ENCODE results near the gene TDG. TPM values are rescaled to one million over a fixed set of nuclear protein-coding genes. Genes with fewer than 3 reads are reported as not detected.

TDG gene
- total RNA-seq, 1 experiment from 2014 or later: 33.0 TPM

DNA sequence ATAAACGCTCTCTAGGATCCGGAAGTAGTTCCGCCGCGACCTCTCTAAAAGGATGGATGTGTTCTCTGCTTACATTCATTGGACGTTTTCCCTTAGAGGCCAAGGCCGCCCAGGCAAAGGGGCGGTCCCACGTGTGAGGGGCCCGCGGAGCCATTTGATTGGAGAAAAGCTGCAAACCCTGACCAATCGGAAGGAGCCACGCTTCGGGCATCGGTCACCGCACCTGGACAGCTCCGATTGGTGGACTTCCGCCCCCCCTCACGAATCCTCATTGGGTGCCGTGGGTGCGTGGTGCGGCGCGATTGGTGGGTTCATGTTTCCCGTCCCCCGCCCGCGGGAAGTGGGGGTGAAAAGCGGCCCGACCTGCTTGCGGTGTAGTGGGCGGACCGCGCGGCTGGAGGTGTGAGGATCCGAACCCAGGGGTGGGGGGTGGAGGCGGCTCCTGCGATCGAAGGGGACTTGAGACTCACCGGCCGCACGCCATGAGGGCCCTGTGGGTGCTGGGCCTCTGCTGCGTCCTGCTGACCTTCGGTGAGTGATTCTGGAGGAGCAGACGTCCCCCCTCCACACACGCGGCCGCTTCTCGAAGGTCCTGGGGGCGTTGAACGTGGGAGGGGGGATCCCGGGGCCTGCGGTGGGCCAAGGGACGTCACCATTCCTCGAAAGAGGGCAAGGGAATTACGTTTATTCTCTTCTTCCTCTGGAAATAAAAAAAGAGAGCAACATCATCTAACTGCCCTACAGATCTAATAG, 35.5 kb upstream of the TDG start, which contains the start of gene HSP90B1 (continued):
- TF ChIP-seq ZNF423 (CRISPR knock-in tag; IDR thresholded peaks at IDR 0.05) (no peak), NFE2L1 (CRISPR knock-in tag; IDR thresholded peaks at IDR 0.05) (no peak), TEAD1 (CRISPR knock-in tag; IDR thresholded peaks at IDR 0.05) (peak; percentile 86; the same call in 1 of the 2 replicates), ZNF317 (CRISPR knock-in tag; IDR thresholded peaks at IDR 0.05; ENCODE audit: borderline replicate concordance, low read depth) (0 out of 2 replicates have a peak, but pooled peaks have one; percentile 27), SOX15 (CRISPR knock-in tag; IDR thresholded peaks at IDR 0.05) (no peak), ETV6 (CRISPR knock-in tag; IDR thresholded peaks at IDR 0.05) (0 out of 2 replicates have a peak, but pooled peaks have one; percentile 52), ZNF263 (CRISPR knock-in tag; IDR thresholded peaks at IDR 0.05; ENCODE audit: low read depth) (no peak), KAT7 (CRISPR knock-in tag; IDR thresholded peaks at IDR 0.05; ENCODE audit: borderline replicate concordance) (0 out of 2 replicates have a peak, but pooled peaks have one; percentile 32), IRF2 (CRISPR knock-in tag; IDR thresholded peaks at IDR 0.05; ENCODE audit: borderline replicate concordance, low read depth) (no peak), TEAD4 (CRISPR knock-in tag; IDR thresholded peaks at IDR 0.05) (no peak), FOXP1 (CRISPR knock-in tag; IDR thresholded peaks at IDR 0.05; ENCODE audit: borderline replicate concordance) (peak; percentile 61; the same call in 1 of the 2 replicates), NFYB (CRISPR knock-in tag; conservative IDR thresholded peaks at IDR 0.05; ENCODE audit: low read depth) (peak; percentile 93), SMAD4 (CRISPR knock-in tag; IDR thresholded peaks at IDR 0.05) (0 out of 2 replicates have a peak, but pooled peaks have one; percentile 19), NR3C1 (CRISPR knock-in tag; conservative IDR thresholded peaks at IDR 0.05; ENCODE audit: low read depth) (no peak), CBFB (CRISPR knock-in tag; IDR thresholded peaks at IDR 0.05; ENCODE audit: low read depth) (no peak), NR1H2 (CRISPR knock-in tag; IDR thresholded peaks at IDR 0.05) (no peak), CREB1 (CRISPR knock-in tag; IDR thresholded peaks at IDR 0.05) (no peak), EMX1 (CRISPR knock-in tag; IDR thresholded peaks at IDR 0.05) (no peak), GRHL2 (CRISPR knock-in tag; IDR thresholded peaks at IDR 0.05; ENCODE audit: insufficient replicate concordance, severe bottlenecking) (no peak), MYBL2 (CRISPR knock-in tag; IDR thresholded peaks at IDR 0.05) (peak; percentile 99), SP1 (CRISPR knock-in tag; conservative IDR thresholded peaks at IDR 0.05) (peak; percentile 90), RORB (CRISPR knock-in tag; IDR thresholded peaks at IDR 0.05) (no peak), ZNF138 (CRISPR knock-in tag; conservative IDR thresholded peaks at IDR 0.05) (no peak), OVOL2 (CRISPR knock-in tag; IDR thresholded peaks at IDR 0.05; ENCODE audit: borderline replicate concordance) (no peak; the same call in 1 of the 2 replicates)
- TF ChIP-seq, protein P1, sequence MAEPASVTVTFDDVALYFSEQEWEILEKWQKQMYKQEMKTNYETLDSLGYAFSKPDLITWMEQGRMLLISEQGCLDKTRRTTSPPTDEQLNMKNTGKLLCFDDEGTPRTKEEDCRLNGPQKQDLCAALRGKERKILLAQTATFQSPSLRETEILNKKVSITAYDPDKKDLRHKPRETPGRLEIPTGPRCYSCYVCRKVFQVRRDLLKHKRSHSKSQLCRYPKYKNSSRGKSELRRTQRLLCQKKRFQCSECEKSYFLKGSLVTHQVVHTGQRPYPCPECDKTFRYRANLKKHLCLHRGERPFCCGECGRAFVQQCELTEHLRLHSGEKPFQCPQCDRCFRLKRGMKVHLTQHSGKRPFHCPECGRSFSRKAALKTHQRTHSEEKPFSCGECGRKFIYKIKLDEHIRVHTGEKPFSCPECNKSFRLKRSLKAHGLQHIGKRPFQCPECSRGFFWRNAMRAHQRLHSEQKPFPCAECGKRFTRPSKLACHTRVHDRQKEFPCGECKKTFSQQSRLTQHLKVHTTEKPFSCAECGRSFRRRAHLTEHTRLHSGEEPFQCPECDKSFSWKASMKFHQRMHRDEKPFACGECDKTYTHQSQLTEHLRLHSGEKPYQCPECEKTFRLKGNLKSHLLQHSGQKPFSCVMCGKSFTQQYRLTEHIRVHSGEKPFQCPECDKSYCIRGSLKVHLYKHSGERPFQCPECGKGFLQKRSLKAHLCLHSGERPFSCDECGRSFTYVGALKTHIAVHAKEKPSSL (CRISPR knock-in tag; conservative IDR thresholded peaks at IDR 0.05): no peak
- TF ChIP-seq, protein P2, sequence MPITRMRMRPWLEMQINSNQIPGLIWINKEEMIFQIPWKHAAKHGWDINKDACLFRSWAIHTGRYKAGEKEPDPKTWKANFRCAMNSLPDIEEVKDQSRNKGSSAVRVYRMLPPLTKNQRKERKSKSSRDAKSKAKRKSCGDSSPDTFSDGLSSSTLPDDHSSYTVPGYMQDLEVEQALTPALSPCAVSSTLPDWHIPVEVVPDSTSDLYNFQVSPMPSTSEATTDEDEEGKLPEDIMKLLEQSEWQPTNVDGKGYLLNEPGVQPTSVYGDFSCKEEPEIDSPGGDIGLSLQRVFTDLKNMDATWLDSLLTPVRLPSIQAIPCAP (CRISPR knock-in tag; IDR thresholded peaks at IDR 0.05): peak; percentile 4; the same call in 1 of the 2 replicates
- TF ChIP-seq, protein P3, sequence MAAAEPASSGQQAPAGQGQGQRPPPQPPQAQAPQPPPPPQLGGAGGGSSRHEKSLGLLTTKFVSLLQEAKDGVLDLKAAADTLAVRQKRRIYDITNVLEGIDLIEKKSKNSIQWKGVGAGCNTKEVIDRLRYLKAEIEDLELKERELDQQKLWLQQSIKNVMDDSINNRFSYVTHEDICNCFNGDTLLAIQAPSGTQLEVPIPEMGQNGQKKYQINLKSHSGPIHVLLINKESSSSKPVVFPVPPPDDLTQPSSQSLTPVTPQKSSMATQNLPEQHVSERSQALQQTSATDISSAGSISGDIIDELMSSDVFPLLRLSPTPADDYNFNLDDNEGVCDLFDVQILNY (CRISPR knock-in tag; IDR thresholded peaks at IDR 0.05): peak; percentile 65; the same call in 1 of the 2 replicates
- TF ChIP-seq, protein P4, sequence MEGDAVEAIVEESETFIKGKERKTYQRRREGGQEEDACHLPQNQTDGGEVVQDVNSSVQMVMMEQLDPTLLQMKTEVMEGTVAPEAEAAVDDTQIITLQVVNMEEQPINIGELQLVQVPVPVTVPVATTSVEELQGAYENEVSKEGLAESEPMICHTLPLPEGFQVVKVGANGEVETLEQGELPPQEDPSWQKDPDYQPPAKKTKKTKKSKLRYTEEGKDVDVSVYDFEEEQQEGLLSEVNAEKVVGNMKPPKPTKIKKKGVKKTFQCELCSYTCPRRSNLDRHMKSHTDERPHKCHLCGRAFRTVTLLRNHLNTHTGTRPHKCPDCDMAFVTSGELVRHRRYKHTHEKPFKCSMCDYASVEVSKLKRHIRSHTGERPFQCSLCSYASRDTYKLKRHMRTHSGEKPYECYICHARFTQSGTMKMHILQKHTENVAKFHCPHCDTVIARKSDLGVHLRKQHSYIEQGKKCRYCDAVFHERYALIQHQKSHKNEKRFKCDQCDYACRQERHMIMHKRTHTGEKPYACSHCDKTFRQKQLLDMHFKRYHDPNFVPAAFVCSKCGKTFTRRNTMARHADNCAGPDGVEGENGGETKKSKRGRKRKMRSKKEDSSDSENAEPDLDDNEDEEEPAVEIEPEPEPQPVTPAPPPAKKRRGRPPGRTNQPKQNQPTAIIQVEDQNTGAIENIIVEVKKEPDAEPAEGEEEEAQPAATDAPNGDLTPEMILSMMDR (IDR thresholded peaks at IDR 0.05): no peak
- TF ChIP-seq, protein P5, sequence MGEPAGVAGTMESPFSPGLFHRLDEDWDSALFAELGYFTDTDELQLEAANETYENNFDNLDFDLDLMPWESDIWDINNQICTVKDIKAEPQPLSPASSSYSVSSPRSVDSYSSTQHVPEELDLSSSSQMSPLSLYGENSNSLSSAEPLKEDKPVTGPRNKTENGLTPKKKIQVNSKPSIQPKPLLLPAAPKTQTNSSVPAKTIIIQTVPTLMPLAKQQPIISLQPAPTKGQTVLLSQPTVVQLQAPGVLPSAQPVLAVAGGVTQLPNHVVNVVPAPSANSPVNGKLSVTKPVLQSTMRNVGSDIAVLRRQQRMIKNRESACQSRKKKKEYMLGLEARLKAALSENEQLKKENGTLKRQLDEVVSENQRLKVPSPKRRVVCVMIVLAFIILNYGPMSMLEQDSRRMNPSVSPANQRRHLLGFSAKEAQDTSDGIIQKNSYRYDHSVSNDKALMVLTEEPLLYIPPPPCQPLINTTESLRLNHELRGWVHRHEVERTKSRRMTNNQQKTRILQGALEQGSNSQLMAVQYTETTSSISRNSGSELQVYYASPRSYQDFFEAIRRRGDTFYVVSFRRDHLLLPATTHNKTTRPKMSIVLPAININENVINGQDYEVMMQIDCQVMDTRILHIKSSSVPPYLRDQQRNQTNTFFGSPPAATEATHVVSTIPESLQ (CRISPR knock-in tag; IDR thresholded peaks at IDR 0.05): no peak
- TF ChIP-seq, protein P6, sequence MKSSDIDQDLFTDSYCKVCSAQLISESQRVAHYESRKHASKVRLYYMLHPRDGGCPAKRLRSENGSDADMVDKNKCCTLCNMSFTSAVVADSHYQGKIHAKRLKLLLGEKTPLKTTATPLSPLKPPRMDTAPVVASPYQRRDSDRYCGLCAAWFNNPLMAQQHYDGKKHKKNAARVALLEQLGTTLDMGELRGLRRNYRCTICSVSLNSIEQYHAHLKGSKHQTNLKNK (CRISPR knock-in tag; IDR thresholded peaks at IDR 0.05): no peak
- TF ChIP-seq, protein P7, sequence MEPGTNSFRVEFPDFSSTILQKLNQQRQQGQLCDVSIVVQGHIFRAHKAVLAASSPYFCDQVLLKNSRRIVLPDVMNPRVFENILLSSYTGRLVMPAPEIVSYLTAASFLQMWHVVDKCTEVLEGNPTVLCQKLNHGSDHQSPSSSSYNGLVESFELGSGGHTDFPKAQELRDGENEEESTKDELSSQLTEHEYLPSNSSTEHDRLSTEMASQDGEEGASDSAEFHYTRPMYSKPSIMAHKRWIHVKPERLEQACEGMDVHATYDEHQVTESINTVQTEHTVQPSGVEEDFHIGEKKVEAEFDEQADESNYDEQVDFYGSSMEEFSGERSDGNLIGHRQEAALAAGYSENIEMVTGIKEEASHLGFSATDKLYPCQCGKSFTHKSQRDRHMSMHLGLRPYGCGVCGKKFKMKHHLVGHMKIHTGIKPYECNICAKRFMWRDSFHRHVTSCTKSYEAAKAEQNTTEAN (CRISPR knock-in tag; IDR thresholded peaks at IDR 0.05): 0 out of 2 replicates have a peak, but pooled peaks have one; percentile 16
